Measurements from ENCODE around the gene UPF3A. TPM values are rescaled to one million over a fixed set of nuclear protein-coding genes. Genes with fewer than 3 reads are reported as not detected.
A peak's percentile ranks its signal among the peaks of the same experiment; 100 is the strongest.

UPF3A gene
- total and polyA plus RNA-seq, 9 of the 15 experiments (the other 6 are each of a cell fraction or from before 2014, with no cell fraction given): 15.6 to 76.5 (median 40.9) TPM

GRCh38 chr13:114264886-114265611 lies 16.4 kb upstream of the UPF3A start:
- Histone ChIP-seq H2AFZ (ENCODE audit: low read depth, low read length) (no peak overlapping the region), H3K79me2 (ENCODE audit: control insufficient read depth, insufficient read depth, low read length) (no peaks in the 10 kb centered on the region), H3K4me2 (ENCODE audit: insufficient read depth, low read length) (no peak overlapping the region), H3K9me3 (replicated peaks; ENCODE audit: control insufficient read depth, insufficient read depth, low read depth, low read length) (peaks cover 2% of the 10 kb centered on the region; the same call in 1 of the 2 replicates), H3K27me3 (ENCODE audit: control insufficient read depth in 2 of 2, insufficient read depth in 2 of 2, low read length in 2 of 2) (no peaks in the 10 kb centered on the region), H3K36me3 (ENCODE audit: control insufficient read depth, insufficient read depth, low read length) (peaks cover 94% of the 10 kb centered on the region), H4K20me1 (replicated peaks; ENCODE audit: control insufficient read depth, insufficient read depth, low read length) (no peaks in the 10 kb centered on the region), H3K27ac (ENCODE audit: extremely low read depth, low read depth, low read length) (no peak overlapping the region), H3K4me1 (replicated peaks in 1 of 2; ENCODE audit: control insufficient read depth in 2 of 2, insufficient read depth in 2 of 2, low read length in 2 of 2) (no peaks in the 10 kb centered on the region), H3K4me3 (no peak overlapping the region), H3K9me1 (ENCODE audit: control insufficient read depth, insufficient read depth, low read length) (no peaks in the 10 kb centered on the region), H3K9ac (ENCODE audit: insufficient read depth in 1 of 2, low read depth in 2 of 2, low read length in 2 of 2) (no peak overlapping the region)
- no TSS peak for BruUV-seq (replicated peaks)
- in situ Hi-C loops (cut with MboI) (no loop called here), intact Hi-C loops (cut with micrococcal nuclease) (no loop called here)
- FAIRE-seq (no peak), ATAC-seq (no peak), DNase-seq (ENCODE audit: extremely low read depth in 1 of 4, low spot score in 3 of 4) (no peak)
- ChIA-PET CTCF (ENCODE audit: low intra/inter-chr PET ratio) (no interaction called here), POLR2A (no interaction called here)
- TF ChIP-seq ZFP30 (CRISPR knock-in tag; IDR thresholded peaks at IDR 0.05; ENCODE audit: borderline replicate concordance): no peak
- no peak for TF ChIP-seq ZNF639 (CRISPR knock-in tag; conservative IDR thresholded peaks at IDR 0.05 in 1 of 2, IDR thresholded peaks at IDR 0.05 in 1 of 2)
- whole genome bisulfite sequencing (ENCODE audit: insufficient coverage, low coverage, missing lambda C conversion rate): 96% methylated on average over 8 of the region's 8 CpGs

GRCh38 chr13:114266241-114266640 lies 15.2 kb upstream of the UPF3A start:
- Histone ChIP-seq H3K9me1 (ENCODE audit: control insufficient read depth, insufficient read depth, low read length) (no peaks in the 10 kb centered on the region), H3K4me1 (replicated peaks in 1 of 2; ENCODE audit: control insufficient read depth in 2 of 2, insufficient read depth in 2 of 2, low read length in 2 of 2) (no peaks in the 10 kb centered on the region), H3K4me3 (no peak overlapping the region), H3K27ac (ENCODE audit: extremely low read depth, low read depth, low read length) (no peak overlapping the region), H3K9me3 (replicated peaks; ENCODE audit: control insufficient read depth, insufficient read depth, low read depth, low read length) (peaks cover 2% of the 10 kb centered on the region; the same call in 1 of the 2 replicates), H4K20me1 (replicated peaks; ENCODE audit: control insufficient read depth, insufficient read depth, low read length) (no peaks in the 10 kb centered on the region), H3K36me3 (ENCODE audit: control insufficient read depth, insufficient read depth, low read length) (peaks cover 88% of the 10 kb centered on the region), H2AFZ (ENCODE audit: low read depth, low read length) (no peak overlapping the region), H3K4me2 (ENCODE audit: insufficient read depth, low read length) (no peak overlapping the region), H3K9ac (ENCODE audit: insufficient read depth in 1 of 2, low read depth in 2 of 2, low read length in 2 of 2) (no peak overlapping the region), H3K79me2 (ENCODE audit: control insufficient read depth, insufficient read depth, low read length) (no peaks in the 10 kb centered on the region), H3K27me3 (ENCODE audit: control insufficient read depth in 2 of 2, insufficient read depth in 2 of 2, low read length in 2 of 2) (no peaks in the 10 kb centered on the region)
- TF ChIP-seq E4F1 (CRISPR knock-in tag; IDR thresholded peaks at IDR 0.05; ENCODE audit: borderline replicate concordance): no peak
- TF ChIP-seq TEAD1 (CRISPR knock-in tag; IDR thresholded peaks at IDR 0.05): no peak
- peak; percentile 51 for TF ChIP-seq RBM25 (IDR thresholded peaks at IDR 0.05; ENCODE audit: low read depth, low read length, severe bottlenecking)
- 96% methylated on average over 4 of the region's 5 CpGs for WGBS (ENCODE audit: insufficient coverage, low coverage, missing lambda C conversion rate)
- no peak for DNase-seq (ENCODE audit: extremely low read depth in 1 of 4, low spot score in 3 of 4)
- POLR2A ChIA-PET: no interaction called here
- ATAC-seq: no peak
- no peak for FAIRE-seq
- in situ Hi-C loops (cut with MboI): no loop called here
- BruUV-seq (replicated peaks): no TSS peak
- intact Hi-C loops (cut with micrococcal nuclease): no loop called here
- CTCF ChIA-PET (ENCODE audit: low intra/inter-chr PET ratio): no interaction called here

All from K562 (cell line).